HCT116 (cell line): Measurements from ENCODE around the gene ZCCHC10. TPM values are rescaled to one million over a fixed set of nuclear protein-coding genes. Genes with fewer than 3 reads are reported as not detected.

ENCODE experiments used
- ATAC-seq: fragments of 200-7000 bp; cut with Tn5 transposase; 2 replicates; pipeline ENCODE4 v1.9.1; 2020; ENCODE audit warnings: mild to moderate bottlenecking, moderate library complexity
- BruUV-seq: library from RNA; stranded (reverse); fragments of 400-500 nt; replicated peaks from 2 replicates; lab custom pipeline; 2021; lab: Mats Ljungman, UMichigan
- CTCF ChIA-PET: fragments of 300-600 bp; sonication (Branson Sonifier 250); formaldehyde crosslinking; loops from one replicate; lab custom pipeline; 2021; ENCODE audit warnings: antibody characterized with exemption; lab: Charles Lee
- POLR2A ChIA-PET: fragments of 300-600, 350-600 bp; sonication (Branson Sonifier 250); formaldehyde crosslinking; loops from one replicate; lab custom pipeline; 2021; ENCODE audit warnings: antibody characterized with exemption; lab: Charles Lee
- RAD21 ChIA-PET, 2 experiments: fragments of 300-600 bp; sonication (Branson Sonifier 250); formaldehyde crosslinking; loops; one replicate each; lab custom pipeline; 2023; ENCODE audit warnings: low total read pairs in 2 of 2; ENCODE audit not compliant: uncharacterized antibody in 2 of 2, unreplicated experiment in 2 of 2, low non-redundant PET in 1 of 2; lab: Charles Lee
- DNase-seq: peaks from one replicate; pipeline ENCODE4 v3.0.0-alpha.2; 2010; ENCODE audit warnings: low read depth, low spot score
- H2AFZ ChIP-seq: fragments of 200-600 bp; shearing (Covaris generic), sonication (generic); 2 replicates; pipeline ENCODE4 v1.6.1; 2017; ENCODE audit warnings: low read depth, mixed run types, mixed read lengths, antibody characterized with exemption, low read length; ENCODE audit not compliant: poor library complexity, severe bottlenecking
- H3K27ac ChIP-seq: 2 replicates; pipeline ENCODE4 v1.5.1; 2012; ENCODE audit warnings: low read depth, low read length
- H3K27me3 ChIP-seq: fragments of 200-600 bp; sonication (generic); 2 replicates; pipeline ENCODE4 v1.6.1; 2016; ENCODE audit warnings: mixed run types, low read length, mixed read lengths; ENCODE audit not compliant: insufficient read depth
- H3K36me3 ChIP-seq, 2 experiments: fragments of 200-500 bp in 1 of 2; fragments of 200-600 bp in 1 of 2; sonication (Bioruptor generic) in 1 of 2; sonication (generic) in 1 of 2; 2 replicates each; pipeline versions ENCODE4 v1.5.1 to v1.6.1; 2014 to 2016; ENCODE audit warnings: low read length in 2 of 2, inconsistent platforms in 1 of 2, mixed read lengths in 1 of 2, mixed run types in 1 of 2; ENCODE audit not compliant: insufficient read depth in 2 of 2, control insufficient read depth in 1 of 2
- H3K4me1 ChIP-seq, 2 experiments: fragments of 200-600 bp in 1 of 2; sonication (generic) in 1 of 2; 2 replicates each; pipeline versions ENCODE4 v1.5.1 to v1.6.1; 2012 to 2017; ENCODE audit warnings: low read length in 2 of 2, inconsistent platforms in 1 of 2, mild to moderate bottlenecking in 1 of 2, mixed read lengths in 1 of 2, mixed run types in 1 of 2, moderate library complexity in 1 of 2; ENCODE audit not compliant: insufficient read depth in 2 of 2, control insufficient read depth in 1 of 2
- H3K4me2 ChIP-seq: fragments of 200-600 bp; sonication (generic); 2 replicates; pipeline ENCODE4 v1.6.1; 2017; ENCODE audit warnings: mixed run types, low read length, mixed read lengths
- H3K4me3 ChIP-seq, 2 experiments: fragments of 200-600 bp in 1 of 2; sonication (generic) in 1 of 2; replicated peaks in 1 of 2; 2 replicates each; pipeline ENCODE4 v1.5.1; 2011 to 2016; ENCODE audit warnings: low read length in 2 of 2, control low read depth in 1 of 2, low read depth in 1 of 2, mild to moderate bottlenecking in 1 of 2, mixed read lengths in 1 of 2, mixed run types in 1 of 2
- H3K79me2 ChIP-seq: fragments of 200-600 bp; sonication (generic); 2 replicates; pipeline ENCODE4 v1.6.1; 2017; ENCODE audit warnings: mild to moderate bottlenecking, mixed run types, low read length, moderate library complexity, mixed read lengths; ENCODE audit not compliant: insufficient read depth
- H3K9ac ChIP-seq: fragments of 200-600 bp; sonication (generic); 2 replicates; pipeline ENCODE4 v1.6.1; 2016; ENCODE audit warnings: low read length, mixed read lengths
- H3K9me2 ChIP-seq: fragments of 200-600 bp; sonication (generic), shearing (Covaris generic); 2 replicates; pipeline ENCODE4 v1.6.1; 2017; ENCODE audit warnings: mixed run types, mild to moderate bottlenecking, moderate library complexity; ENCODE audit not compliant: insufficient read depth
- H3K9me3 ChIP-seq, 2 experiments: fragments of 200-500 bp in 1 of 2; fragments of 200-600 bp in 1 of 2; sonication (Bioruptor generic) in 1 of 2; sonication (generic) in 1 of 2; 2 replicates each; pipeline ENCODE4 v1.6.1; 2014 to 2017; ENCODE audit warnings: low read length in 2 of 2, mixed read lengths in 2 of 2, inconsistent platforms in 1 of 2, low read depth in 1 of 2, mild to moderate bottlenecking in 1 of 2, mixed run types in 1 of 2, moderate library complexity in 1 of 2; ENCODE audit not compliant: control insufficient read depth in 1 of 2, insufficient read depth in 1 of 2
- H4K20me1 ChIP-seq: fragments of 200-600 bp; sonication (generic), shearing (Covaris generic); 2 replicates; pipeline ENCODE4 v1.6.1; 2017; ENCODE audit warnings: mixed run types, mild to moderate bottlenecking, moderate library complexity; ENCODE audit not compliant: insufficient read depth
- EZH2 ChIP-seq: fragments of 200-600 bp; sonication (generic); IDR thresholded peaks from 2 replicates; pipeline ENCODE4 v1.6.1; 2017; ENCODE audit warnings: antibody characterized with exemption, mixed run types
- POLR2A ChIP-seq: IDR thresholded peaks from 2 replicates; pipeline ENCODE4 v1.7.0; 2011; ENCODE audit warnings: borderline replicate concordance; ENCODE audit not compliant: insufficient read depth, insufficient read length; ENCODE audit errors: extremely low read depth
- POLR2AphosphoS5 ChIP-seq: IDR thresholded peaks from 2 replicates; pipeline ENCODE4 v1.6.1; 2011; ENCODE audit warnings: mild to moderate bottlenecking, low read depth, low read length, moderate library complexity
- RAD21 ChIP-seq: IDR thresholded peaks from 2 replicates; pipeline ENCODE4 v1.6.1; 2012; ENCODE audit warnings: low read depth, mild to moderate bottlenecking
- SIN3A ChIP-seq: IDR thresholded peaks from 2 replicates; pipeline ENCODE4 v1.6.1; 2012; ENCODE audit warnings: low read depth
- TCF7L2 ChIP-seq: IDR thresholded peaks from 2 replicates; pipeline ENCODE4 v1.7.0; 2011; ENCODE audit warnings: borderline replicate concordance, inconsistent platforms; ENCODE audit not compliant: insufficient read depth, insufficient read length; ENCODE audit errors: extremely low read depth
- ZBTB33 ChIP-seq: IDR thresholded peaks from 2 replicates; pipeline ENCODE4 v1.6.1; 2011; ENCODE audit warnings: mild to moderate bottlenecking, low read length, moderate library complexity; ENCODE audit not compliant: insufficient replicate concordance; ENCODE audit errors: extremely low read depth
- ZFX ChIP-seq: fragments of 450-650 bp; IDR thresholded peaks from 2 replicates; pipeline ENCODE4 v1.6.1; 2017
- ZNF274 ChIP-seq: fragments of 200-500 bp; sonication (Bioruptor generic); IDR thresholded peaks from 2 replicates; pipeline ENCODE4 v1.6.1; 2014; ENCODE audit warnings: mild to moderate bottlenecking, low read depth, low read length, inconsistent platforms
- intact Hi-C: fragments of 100-400 bp; cut with micrococcal nuclease; formaldehyde crosslinking; loops from 2 replicates; pipeline ENCODE4 v1.10.0; 2022
- total RNA-seq: library from RNA; stranded (reverse); gene quantifications from one replicate; pipeline ENCODE4 v1.2.1, GENCODE V29; 2021; ENCODE audit not compliant: unreplicated experiment

The ZCCHC10 gene
- total RNA-seq, 1 experiment from 2014 or later, result 19.2 TPM

- POLR2A ChIA-PET, result no interaction called here
- no peak for TF ChIP-seq EZH2
- TF ChIP-seq POLR2AphosphoS5, result no peak
- no peak for TF ChIP-seq ZNF274
- TF ChIP-seq ZFX, result no peak
- no peak for TF ChIP-seq POLR2A
- no peak for TF ChIP-seq ZBTB33
- TF ChIP-seq TCF7L2, result no peak
- no peak for TF ChIP-seq RAD21
- no peak for TF ChIP-seq SIN3A
- H3K9ac ChIP-seq, result no peak overlapping the region
- H3K4me2 ChIP-seq, result no peak overlapping the region
- no peak overlapping the region for H2AFZ ChIP-seq
- CTCF ChIA-PET, result no interaction called here
- H3K27ac ChIP-seq, result no peak overlapping the region
- H3K4me1 ChIP-seq, result no peaks in the 10 kb centered on the region
- no peaks in the 10 kb centered on the region for H3K9me2 ChIP-seq
- H4K20me1 ChIP-seq, result no peaks in the 10 kb centered on the region
- no peaks in the 10 kb centered on the region; a peak in 1 of 4 replicates for H3K9me3 ChIP-seq
- intact Hi-C loops, result no loop called here
- BruUV-seq, result no TSS peak
- H3K79me2 ChIP-seq, result no peaks in the 10 kb centered on the region
- RAD21 ChIA-PET, result no interaction called here
- no peak for ATAC-seq
- no peaks in the 10 kb centered on the region for H3K36me3 ChIP-seq
- no peak overlapping the region for H3K4me3 ChIP-seq
- no peak for DNase-seq
- H3K27me3 ChIP-seq, result no peaks in the 10 kb centered on the region
These were observed 45.1 kb downstream of the ZCCHC10 start for GRCh38 chr5:132981288-132981687.
